Spleen (tissue), 11 donors: Measurements from ENCODE around the gene SFT2D1. TPM values are rescaled to one million over a fixed set of nuclear protein-coding genes. Genes with fewer than 3 reads are reported as not detected.
A peak's percentile ranks its signal among the peaks of the same experiment; 100 is the strongest.

Experiments used
- DNase-seq: peaks from one replicate; pipeline ENCODE4 v3.0.0-alpha.2; 2020
- H3K27ac ChIP-seq, 8 donors: fragments of 200-600 bp; sonication (generic) in 7 of 8; 1 replicate in 4 of 8; 2 replicates in 4 of 8; pipeline versions ENCODE4 v1.5.0 to v1.8.0; 2016 to 2021; ENCODE audit warnings: inconsistent platforms in 4 of 8, mild to moderate bottlenecking in 4 of 8, moderate library complexity in 1 of 8
- H3K27me3 ChIP-seq, 7 donors: fragments of 200-600 bp; sonication (generic) in 6 of 7; replicated peaks in 1 of 7; 1 replicate in 4 of 7; 2 replicates in 3 of 7; pipeline versions ENCODE4 v1.5.0 to v1.8.0; 2016 to 2021; ENCODE audit warnings: inconsistent platforms in 3 of 7, mild to moderate bottlenecking in 1 of 7
- H3K36me3 ChIP-seq, 6 donors: fragments of 200-600 bp; sonication (generic) in 5 of 6; 1 replicate in 4 of 6; 2 replicates in 2 of 6; pipeline versions ENCODE4 v1.5.0 to v1.8.0; 2016 to 2021; ENCODE audit warnings: inconsistent platforms in 2 of 6
- H3K4me1 ChIP-seq, 6 donors: fragments of 200-600 bp; sonication (generic) in 5 of 6; 1 replicate in 3 of 6; 2 replicates in 3 of 6; pipeline versions ENCODE4 v1.5.0 to v1.8.0; 2016 to 2021; ENCODE audit warnings: inconsistent platforms in 3 of 6
- H3K4me3 ChIP-seq, 8 donors: fragments of 200-600 bp; sonication (generic) in 7 of 8; 1 replicate in 4 of 8; 2 replicates in 4 of 8; pipeline versions ENCODE4 v1.5.0 to v1.8.0; 2016 to 2021; ENCODE audit warnings: inconsistent platforms in 4 of 8, mild to moderate bottlenecking in 4 of 8, moderate library complexity in 2 of 8
- H3K9me3 ChIP-seq, 8 donors: fragments of 200-600 bp; sonication (generic) in 7 of 8; 1 replicate in 4 of 8; 2 replicates in 4 of 8; pipeline versions ENCODE4 v1.5.0 to v1.8.0; 2016 to 2021; ENCODE audit warnings: inconsistent platforms in 4 of 8
- CTCF ChIP-seq, 11 experiments: fragments of 200-600 bp in 7 of 11; fragments of 450-650 bp in 4 of 11; sonication (generic) in 4 of 11; IDR thresholded peaks in 8 of 11; conservative IDR thresholded peaks in 3 of 11; 1 replicate in 7 of 11; 2 replicates in 4 of 11; pipeline versions ENCODE4 v1.4.0 to v1.8.0; 2016 to 2021; ENCODE audit warnings: antibody characterized with exemption in 11 of 11, inconsistent platforms in 4 of 11, mild to moderate bottlenecking in 1 of 11
- POLR2A ChIP-seq, 3 donors: fragments of 450-650 bp; IDR thresholded peaks; one replicate each; pipeline ENCODE4 v1.5.1; 2017; ENCODE audit warnings: antibody characterized with exemption in 3 of 3, mild to moderate bottlenecking in 1 of 3
- POLR2AphosphoS5 ChIP-seq, 3 donors: sonication (generic); formaldehyde crosslinking; IDR thresholded peaks; one replicate each; pipeline ENCODE4 v1.5.1; 2017; ENCODE audit warnings: antibody characterized with exemption in 3 of 3
- WGBS, 5 donors: extraction: QIAGEN DNeasy Blood & Tissue Kit in 3 of 5; methylation state at CpG; one replicate each; pipeline versions ENCODE4 v1.1.5 to v1.1.7; 2013 to 2018; 5-methylcytosine and 5-hydroxymethylcytosine counted together
- intact Hi-C: fragments of 100-400 bp; cut with DNase I; formaldehyde crosslinking; loops from one replicate; pipeline ENCODE4 v1.15.0; 2023; ENCODE audit warnings: low total_unique reads
- polyA plus RNA-seq, 3 donors: library from polyadenylated mRNA; stranded (reverse); fragments of 200-250 nt; gene quantifications; one replicate each; pipeline ENCODE4 v1.2.1, GENCODE V29; 2013
- total RNA-seq, 7 donors: library from RNA; depleted of rRNA in 3 of 7; stranded (reverse); fragments of >200 nt in 3 of 7; fragmentation: NEBNext Ultra II Directional in 4 of 7; extraction: Animal tissue kit (Norgen Biotek cat#: 25700) in 4 of 7; gene quantifications; one replicate each; pipeline versions ENCODE4 v1.1.0 to v1.2.1, GENCODE V29; 2016 to 2021
- donor health status: healthy with polysubstance abuse.
- donor health status: DM: no; HTN: no; CAD: no; lungs with moderate emphysema.
- donor health status: DM: no; HTN: no; CAD: no.
- donor health status: Bipolar disorder and iron deficiency.
- donor health status: healthy.
- donor health status: DM: no; HTN: no; CAD: no.
- donor health status: DM: yes; HTN: yes; CAD: no.

Gene SFT2D1
- total and polyA plus RNA-seq, 10 donors: 46.0 to 71.0 (median 55.5) TPM

DNA sequence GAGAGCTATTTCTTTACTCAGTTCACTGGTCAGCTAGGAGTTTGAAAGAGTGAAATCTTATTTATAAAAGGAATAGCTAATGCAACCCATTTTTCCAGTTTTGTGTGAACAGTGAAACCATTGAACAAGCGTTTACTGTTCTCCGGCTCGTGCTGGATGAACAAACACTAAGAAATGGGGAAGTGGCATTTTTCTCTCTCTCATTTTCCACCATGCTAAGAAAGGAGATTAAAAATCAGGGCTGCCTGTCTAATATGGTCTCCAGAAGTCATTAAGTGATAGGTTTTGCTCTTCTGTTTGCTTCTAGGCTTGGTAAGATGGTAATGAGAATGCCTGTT lies 774 bp upstream of the SFT2D1 start:
- 11 to 18% (median 15%) methylated on average over 3 of the region's 3 CpGs for WGBS, 5 donors
- H3K4me1 ChIP-seq: peaks cover 26 to 52% (median 48%) of the 10 kb centered on the region in 6 donors
- peak overlapping the region; percentile 76 to 96 (median 86) for H3K4me3 ChIP-seq
- intact Hi-C loops: no loop called here
- H3K9me3 ChIP-seq: no peaks in the 10 kb centered on the region
- TF ChIP-seq CTCF (IDR thresholded peaks at IDR 0.05 in 8 of 11, conservative IDR thresholded peaks at IDR 0.05 in 3 of 11) (no peak), POLR2A (IDR thresholded peaks at IDR 0.05) (no peak), POLR2AphosphoS5 (IDR thresholded peaks at IDR 0.05) (no peak)
- H3K27ac ChIP-seq: peak overlapping the region; percentile 96 to 100 (median 99)
- H3K36me3 ChIP-seq: peaks cover 0 to 15% (median 0%) of the 10 kb centered on the region in 6 donors
- no peak for DNase-seq
- no peaks in the 10 kb centered on the region for H3K27me3 ChIP-seq

GRCh38 chr6:166341977-166342348 lies 382 bp downstream of the SFT2D1 start:
- TF ChIP-seq POLR2A (IDR thresholded peaks at IDR 0.05): no peak
- TF ChIP-seq CTCF (IDR thresholded peaks at IDR 0.05 in 8 of 11, conservative IDR thresholded peaks at IDR 0.05 in 3 of 11): no peak
- TF ChIP-seq POLR2AphosphoS5 (IDR thresholded peaks at IDR 0.05): no peak
- peaks cover 0 to 27% (median 6%) of the 10 kb centered on the region in 6 donors for H3K36me3 ChIP-seq
- peaks cover 26 to 63% (median 55%) of the 10 kb centered on the region in 6 donors for H3K4me1 ChIP-seq
- 0% methylated on average over 15 to 16 of the region's 16 CpGs for WGBS, 5 donors
- intact Hi-C loops: no loop called here
- H3K9me3 ChIP-seq: no peaks in the 10 kb centered on the region
- no peaks in the 10 kb centered on the region for H3K27me3 ChIP-seq
- no peak for DNase-seq
- H3K27ac ChIP-seq: peak overlapping the region; percentile 96 to 100 (median 99)
- peak overlapping the region; percentile 76 to 96 (median 86) for H3K4me3 ChIP-seq

DNA sequence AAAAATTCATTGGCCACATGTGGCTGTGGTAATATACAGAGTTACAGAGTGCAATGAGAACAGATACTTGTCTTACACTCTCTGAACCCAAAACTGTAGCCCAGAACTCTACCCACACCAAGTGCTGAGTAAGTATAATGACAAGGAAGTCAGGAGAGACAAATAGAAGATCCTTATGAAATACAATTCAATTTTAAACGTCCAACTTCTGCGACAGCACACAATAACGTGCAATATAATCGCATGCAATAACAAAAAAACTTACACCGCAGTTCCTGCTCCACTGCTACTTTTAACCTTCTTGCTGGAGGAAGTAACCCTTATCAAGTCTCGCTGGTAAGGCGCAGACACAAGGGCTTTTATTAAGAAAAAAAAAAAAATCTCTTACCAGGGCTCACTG lies 881 bp downstream of the SFT2D1 start:
- DNase-seq: no peak
- peak overlapping the region; percentile 76 to 96 (median 86) for H3K4me3 ChIP-seq
- WGBS, 5 donors: 3 to 14% (median 8%) methylated on average over 7 of the region's 7 CpGs
- H3K27ac ChIP-seq: peak overlapping the region; percentile 96 to 100 (median 99)
- H3K4me1 ChIP-seq: peaks cover 26 to 68% (median 57%) of the 10 kb centered on the region in 6 donors
- no peaks in the 10 kb centered on the region for H3K27me3 ChIP-seq
- H3K9me3 ChIP-seq: no peaks in the 10 kb centered on the region
- TF ChIP-seq POLR2AphosphoS5 (IDR thresholded peaks at IDR 0.05) (no peak), POLR2A (IDR thresholded peaks at IDR 0.05) (no peak), CTCF (IDR thresholded peaks at IDR 0.05 in 8 of 11, conservative IDR thresholded peaks at IDR 0.05 in 3 of 11) (no peak)
- intact Hi-C loops: no loop called here
- peaks cover 0 to 32% (median 9%) of the 10 kb centered on the region in 6 donors for H3K36me3 ChIP-seq

DNA sequence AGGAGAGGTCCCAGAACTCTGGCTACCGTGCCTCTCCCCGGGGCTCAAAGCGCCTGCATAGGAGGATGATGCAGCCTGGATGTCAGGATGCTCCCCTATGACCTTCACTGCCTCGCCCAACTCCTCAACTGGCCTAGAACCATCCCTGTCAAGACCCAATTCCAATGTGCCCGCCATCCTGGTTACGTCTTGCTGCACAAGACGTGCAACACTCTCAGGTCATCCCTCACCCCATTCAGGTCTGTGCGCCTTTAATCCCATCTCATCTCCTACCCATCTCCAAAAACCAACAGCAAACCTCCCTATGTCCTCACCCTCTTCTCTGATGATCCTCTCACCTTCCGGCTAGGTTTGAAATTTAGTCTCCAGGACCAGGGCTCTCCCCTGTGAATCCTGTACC lies 3.5 kb downstream of the SFT2D1 start:
- Histone ChIP-seq H3K27ac (peak overlapping the region in 1 of 8 donors; percentile 21), H3K4me3 (no peak overlapping the region), H3K27me3 (no peaks in the 10 kb centered on the region), H3K4me1 (peaks cover 32 to 91% (median 75%) of the 10 kb centered on the region in 6 donors), H3K9me3 (no peaks in the 10 kb centered on the region), H3K36me3 (peaks cover 0 to 55% (median 16%) of the 10 kb centered on the region in 6 donors)
- DNase-seq: no peak
- 92 to 97% (median 96%) methylated on average over 9 of the region's 9 CpGs for WGBS, 5 donors
- TF ChIP-seq POLR2A (IDR thresholded peaks at IDR 0.05): no peak
- no peak for TF ChIP-seq CTCF (IDR thresholded peaks at IDR 0.05 in 8 of 11, conservative IDR thresholded peaks at IDR 0.05 in 3 of 11)
- no peak for TF ChIP-seq POLR2AphosphoS5 (IDR thresholded peaks at IDR 0.05)
- intact Hi-C loops: no loop called here
